HepG2 (cell line): Measurements from ENCODE around the gene SETD2. TPM values are rescaled to one million over a fixed set of nuclear protein-coding genes. Genes with fewer than 3 reads are reported as not detected.

Experiments used
- ATAC-seq: fragments of 200-7000 bp; cut with Tn5 transposase; 3 replicates; pipeline ENCODE4 v1.9.1; 2020; ENCODE audit warnings: mild to moderate bottlenecking, moderate library complexity
- BruUV-seq: library from RNA; stranded (reverse); fragments of 400-500 nt; replicated peaks from 2 replicates; lab custom pipeline; 2021; lab: Mats Ljungman, UMichigan
- CTCF ChIA-PET: fragments of 300-600 bp; formaldehyde crosslinking; extraction: SDS; loops from one replicate; lab custom pipeline; 2021; ENCODE audit warnings: low total read pairs, inconsistent platforms, low intra/inter-chr PET ratio; lab: Yijun Ruan, JAX
- POLR2A ChIA-PET: fragments of 350-600 bp; sonication (Branson Sonifier 250); formaldehyde crosslinking; loops from one replicate; lab custom pipeline; 2020; ENCODE audit warnings: antibody characterized with exemption, inconsistent platforms; lab: Yijun Ruan, JAX
- DNase-seq: peaks from one replicate; pipeline ENCODE4 v3.0.0-alpha.2; 2015; ENCODE audit warnings: low spot score
- FAIRE-seq: peaks from 3 replicates; lab custom pipeline; 2011; peaks lifted over from hg19 to GRCh38; lab: Jason Lieb, UNC
- H2AFZ ChIP-seq: one replicate; pipeline ENCODE4 v1.6.1; 2011; ENCODE audit warnings: low read length, inconsistent platforms
- H3K27ac ChIP-seq: fragments of 300-600 bp; 3 replicates; pipeline ENCODE4 v1.8.0; 2011; ENCODE audit warnings: mixed run types, mild to moderate bottlenecking, mixed read lengths, low read length, inconsistent platforms; ENCODE audit not compliant: insufficient read depth; ENCODE audit errors: extremely low read length
- H3K27me3 ChIP-seq, 2 experiments: fragments of 200-600 bp in 1 of 2; 2 replicates in 1 of 2; 3 replicates in 1 of 2; pipeline versions ENCODE4 v1.6.0 to v1.8.0; 2011; ENCODE audit warnings: low read length in 2 of 2, mild to moderate bottlenecking in 2 of 2, moderate library complexity in 2 of 2, inconsistent platforms in 1 of 2; ENCODE audit not compliant: insufficient read depth in 2 of 2, control insufficient read depth in 1 of 2
- H3K36me3 ChIP-seq, 2 experiments: fragments of 200-600 bp in 1 of 2; replicated peaks in 1 of 2; 2 replicates in 1 of 2; 3 replicates in 1 of 2; pipeline versions ENCODE4 v1.5.1 to v1.8.0; 2011; ENCODE audit warnings: low read length in 2 of 2, inconsistent platforms in 1 of 2; ENCODE audit not compliant: insufficient read depth in 2 of 2, control insufficient read depth in 1 of 2
- H3K4me1 ChIP-seq: 2 replicates; pipeline ENCODE4 v1.5.1; 2012; ENCODE audit warnings: low read length, inconsistent platforms; ENCODE audit not compliant: insufficient read depth
- H3K4me2 ChIP-seq: 2 replicates; pipeline ENCODE4 v1.6.0; 2011; ENCODE audit warnings: low read depth, low read length, inconsistent platforms
- H3K4me3 ChIP-seq, 3 experiments: fragments of 200-600 bp in 1 of 3; sonication (generic), shearing (Covaris generic) in 1 of 3; replicated peaks in 1 of 3; 2 replicates each; pipeline ENCODE4 v1.5.1; 2011 to 2016; ENCODE audit warnings: low read length in 3 of 3, inconsistent platforms in 2 of 3, low read depth in 2 of 3, mild to moderate bottlenecking in 2 of 3, control low read depth in 1 of 3, mixed read lengths in 1 of 3; ENCODE audit not compliant: insufficient read depth in 1 of 3
- H3K79me2 ChIP-seq: one replicate; pipeline ENCODE4 v1.6.1; 2011; ENCODE audit warnings: low read length, inconsistent platforms; ENCODE audit not compliant: insufficient read depth
- H3K9ac ChIP-seq: 2 replicates; pipeline ENCODE4 v1.6.0; 2011; ENCODE audit warnings: mild to moderate bottlenecking, low read depth, low read length, inconsistent platforms; ENCODE audit not compliant: insufficient read depth
- H3K9me3 ChIP-seq: 2 replicates; pipeline ENCODE4 v1.5.1; 2012; ENCODE audit warnings: mild to moderate bottlenecking, low read length
- H4K20me1 ChIP-seq: 2 replicates; pipeline ENCODE4 v1.6.0; 2011; ENCODE audit warnings: inconsistent platforms, mild to moderate bottlenecking, low read length, moderate library complexity; ENCODE audit not compliant: insufficient read depth
- CEBPB ChIP-seq: IDR thresholded peaks from 2 replicates; pipeline ENCODE4 v1.6.1; 2011; ENCODE audit warnings: low read depth, low read length, improper control_type of control experiment, borderline replicate concordance
- HNF1A ChIP-seq, 2 experiments: sonication (generic) in 1 of 2; formaldehyde crosslinking in 1 of 2; IDR thresholded peaks; 2 replicates each; pipeline versions ENCODE4 v1.4.0 to v1.6.1; 2016 to 2020; ENCODE audit warnings: borderline replicate concordance in 1 of 2, low read depth in 1 of 2, mild to moderate bottlenecking in 1 of 2, missing genetic modification reagents in 1 of 2
- TARDBP ChIP-seq: sonication (generic); formaldehyde crosslinking; IDR thresholded peaks from 2 replicates; pipeline ENCODE4 v1.8.0; 2022; ENCODE audit warnings: mild to moderate bottlenecking, missing genetic modification reagents
- ZMYM3 ChIP-seq: sonication (generic); formaldehyde crosslinking; IDR thresholded peaks from 2 replicates; pipeline ENCODE4 v1.5.1; 2020; ENCODE audit warnings: mild to moderate bottlenecking, missing genetic modification reagents
- ZNF609 ChIP-seq: sonication (generic); formaldehyde crosslinking; IDR thresholded peaks from 2 replicates; pipeline ENCODE4 v1.4.0; 2020; ENCODE audit warnings: mild to moderate bottlenecking, missing genetic modification reagents, borderline replicate concordance
- ZNF639 ChIP-seq: conservative IDR thresholded peaks from 2 replicates; pipeline ENCODE4 v1.6.1; 2018; ENCODE audit warnings: missing genetic modification reagents
- ZNF652 ChIP-seq: IDR thresholded peaks from 2 replicates; pipeline ENCODE4 v1.6.1; 2016; ENCODE audit warnings: low read depth, borderline replicate concordance
- WGBS: methylation state at CpG from one replicate; pipeline ENCODE4 v1.1.6; 2017; ENCODE audit warnings: low lambda C conversion rate; 5-methylcytosine and 5-hydroxymethylcytosine counted together
- in situ Hi-C: cut with HindIII; loops from 2 replicates; pipeline ENCODE4 v1.10.0; 2017; ENCODE audit warnings: low pct_unique_long_range_greater_than_20kb; ENCODE audit not compliant: extremely low pct_ligation_motif_present
- intact Hi-C: fragments of 100-400 bp; cut with micrococcal nuclease; formaldehyde crosslinking; loops from one replicate; pipeline ENCODE4 v1.10.0; 2022; ENCODE audit not compliant: unreplicated experiment
- polyA plus RNA-seq, 8 experiments: library from polyadenylated mRNA; depleted of rRNA in 3 of 8; stranded (reverse) in 7 of 8; unstranded in 1 of 8; fragments of >200 nt; fragmentation: Illumina TruSeq in 4 of 8; extraction: Trizol in 4 of 8; gene quantifications; 2 replicates each; pipeline versions ENCODE4 v1.2.1 to v1.2.3, GENCODE V29; 2011 to 2016; ENCODE audit warnings: low read depth in 4 of 8, missing spikeins in 1 of 8, mixed read lengths in 1 of 8; ENCODE audit not compliant: insufficient read depth in 1 of 8
- total RNA-seq, 5 experiments: library from RNA; depleted of rRNA; stranded (reverse); fragments of >200 nt; fragmentation: Illumina TruSeq; extraction: Trizol; gene quantifications; 2 replicates each; pipeline ENCODE4 v1.2.3, GENCODE V29; 2016; ENCODE audit warnings: low read depth in 1 of 5

Gene SETD2
- total and polyA plus RNA-seq, 2 of the 13 experiments (the other 11 are each of a cell fraction or from before 2014, with no cell fraction given) = 14.2 to 24.2 TPM

GRCh38 chr3:46984591-46985459, 179.1 kb downstream of the SETD2 start:
- Histone ChIP-seq H3K27me3 (no peaks in the 10 kb centered on the region), H3K4me2 (no peak overlapping the region), H3K79me2 (no peaks in the 10 kb centered on the region), H2AFZ (no peak overlapping the region), H3K9me3 (no peaks in the 10 kb centered on the region), H3K36me3 (no peaks in the 10 kb centered on the region), H4K20me1 (no peaks in the 10 kb centered on the region), H3K9ac (no peak overlapping the region), H3K4me3 (no peak overlapping the region), H3K4me1 (peaks cover 37% of the 10 kb centered on the region), H3K27ac (no peak overlapping the region)
- ATAC-seq = no peak
- no TSS peak for BruUV-seq
- DNase-seq = no peak
- no peak for FAIRE-seq
- no peak for TF ChIP-seq ZNF639
- TF ChIP-seq HNF1A (IDR thresholded peaks at IDR 0.05; ENCODE audit: low read depth) = no peak
- no peak for TF ChIP-seq HNF1A (CRISPR knock-in tag; IDR thresholded peaks at IDR 0.05; ENCODE audit: borderline replicate concordance)
- no peak for TF ChIP-seq TARDBP
- TF ChIP-seq ZNF609 (CRISPR knock-in tag) = no peak
- TF ChIP-seq CEBPB = peak; percentile 55; the same call in 1 of the 2 replicates
- TF ChIP-seq ZMYM3 = no peak
- no peak for TF ChIP-seq ZNF652 (CRISPR knock-in tag)
- ChIA-PET CTCF (no interaction called here), POLR2A (interaction anchor here (1.0 kb wide), 1 partner anchor 8 kb away, joined by 6 read pairs; the partner anchor contains the start of gene CCDC12)
- intact Hi-C loops = no loop called here
- in situ Hi-C loops = loop anchor here (5.0 kb wide), 1 partner anchor 53 kb away; no protein-coding TSS in a partner anchor
- 85% methylated on average over 7 of the region's 11 CpGs for WGBS
